WTC11 (cell line): ENCODE data around the gene FGR. TPM values are rescaled to one million over a fixed set of nuclear protein-coding genes. Genes with fewer than 3 reads are reported as not detected.

ENCODE experiments used
- ATAC-seq: fragments of 200-7000 bp; cut with Tn5 transposase; 2 replicates; pipeline ENCODE4 v1.10.0; 2021; ENCODE audit warnings: mild to moderate bottlenecking, moderate library complexity
- CTCF ChIA-PET: fragments of 300-600 bp; sonication (Branson Sonifier 250); formaldehyde crosslinking; loops from one replicate; lab custom pipeline; 2021; ENCODE audit warnings: antibody characterized with exemption; lab: Charles Lee
- POLR2A ChIA-PET: fragments of 350-600 bp; sonication (Branson Sonifier 250); formaldehyde crosslinking; loops from one replicate; lab custom pipeline; 2021; ENCODE audit warnings: antibody characterized with exemption; lab: Charles Lee
- DNase-seq: peaks from one replicate; pipeline ENCODE4 v3.0.0; 2021; ENCODE audit warnings: low spot score
- H3K27ac Mint-ChIP-seq: 2 replicates; pipeline ENCODE4 v1.8.0; 2021; ENCODE audit warnings: mixed read lengths
- H3K27me3 Mint-ChIP-seq: 2 replicates; pipeline ENCODE4 v1.8.0; 2021; ENCODE audit warnings: low read depth, mild to moderate bottlenecking, moderate library complexity, mixed read lengths
- H3K36me3 Mint-ChIP-seq: 2 replicates; pipeline ENCODE4 v1.8.0; 2021; ENCODE audit warnings: mixed read lengths
- H3K4me1 Mint-ChIP-seq: 2 replicates; pipeline ENCODE4 v1.8.0; 2022; ENCODE audit warnings: mixed read lengths
- H3K4me3 Mint-ChIP-seq: 2 replicates; pipeline ENCODE4 v1.8.0; 2021; ENCODE audit warnings: mild to moderate bottlenecking, moderate library complexity, mixed read lengths
- H3K9me3 Mint-ChIP-seq: 2 replicates; pipeline ENCODE4 v1.8.0; 2021; ENCODE audit warnings: mixed read lengths
- AR ChIP-seq: fragments of 250-450 bp; sonication (Bioruptor Pico); IDR thresholded peaks from 2 replicates; pipeline ENCODE4 v1.9.0; 2021; ENCODE audit warnings: mild to moderate bottlenecking
- ARID4B ChIP-seq: sonication (generic); formaldehyde crosslinking; IDR thresholded peaks from 2 replicates; pipeline ENCODE4 v1.8.0; 2023; ENCODE audit warnings: missing genetic modification reagents, mild to moderate bottlenecking, borderline replicate concordance
- ATF1 ChIP-seq: sonication (generic); formaldehyde crosslinking; IDR thresholded peaks from 2 replicates; pipeline ENCODE4 v1.8.1; 2023; ENCODE audit warnings: mild to moderate bottlenecking, moderate library complexity, missing genetic modification reagents
- E2F5 ChIP-seq: sonication (generic); formaldehyde crosslinking; IDR thresholded peaks from 2 replicates; pipeline ENCODE4 v1.8.1; 2022; ENCODE audit warnings: mild to moderate bottlenecking, moderate library complexity, missing genetic modification reagents
- NFATC4 ChIP-seq: fragments of 250-450 bp; sonication (Bioruptor Pico); IDR thresholded peaks from 2 replicates; pipeline ENCODE4 v1.9.0; 2021; ENCODE audit warnings: mild to moderate bottlenecking
- NFE2L1 ChIP-seq: sonication (generic); formaldehyde crosslinking; IDR thresholded peaks from 2 replicates; pipeline ENCODE4 v1.8.1; 2023; ENCODE audit warnings: missing genetic modification reagents
- NFYB ChIP-seq: sonication (generic); formaldehyde crosslinking; conservative IDR thresholded peaks from 2 replicates; pipeline ENCODE4 v1.8.0; 2022; ENCODE audit warnings: low read depth, missing genetic modification reagents
- NR1H2 ChIP-seq: sonication (generic); formaldehyde crosslinking; IDR thresholded peaks from 2 replicates; pipeline ENCODE4 v1.9.0; 2021; ENCODE audit warnings: mild to moderate bottlenecking, moderate library complexity, missing genetic modification reagents
- NR3C1 ChIP-seq: sonication (generic); formaldehyde crosslinking; conservative IDR thresholded peaks from 2 replicates; pipeline ENCODE4 v1.8.1; 2023; ENCODE audit warnings: low read depth, mild to moderate bottlenecking, missing genetic modification reagents
- PRRX2 ChIP-seq: fragments of 250-450 bp; sonication (Bioruptor Pico); IDR thresholded peaks from 2 replicates; pipeline ENCODE4 v1.8.0; 2021; ENCODE audit warnings: mild to moderate bottlenecking
- RELA ChIP-seq: sonication (generic); formaldehyde crosslinking; IDR thresholded peaks from 2 replicates; pipeline ENCODE4 v1.8.1; 2022; ENCODE audit warnings: missing genetic modification reagents, mild to moderate bottlenecking, borderline replicate concordance
- RORB ChIP-seq: fragments of 250-450 bp; sonication (Bioruptor Pico); IDR thresholded peaks from 2 replicates; pipeline ENCODE4 v1.9.0; 2021; ENCODE audit warnings: mild to moderate bottlenecking
- TCF7 ChIP-seq: sonication (generic); formaldehyde crosslinking; IDR thresholded peaks from 2 replicates; pipeline ENCODE4 v1.8.0; 2022; ENCODE audit warnings: mild to moderate bottlenecking, low read depth, missing genetic modification reagents, moderate library complexity
- ZBTB21 ChIP-seq: sonication (generic); formaldehyde crosslinking; IDR thresholded peaks from 2 replicates; pipeline ENCODE4 v1.8.1; 2023; ENCODE audit warnings: mild to moderate bottlenecking, missing genetic modification reagents, borderline replicate concordance
- ZMAT4 ChIP-seq: fragments of 250-450 bp; sonication (Bioruptor Pico); IDR thresholded peaks from 2 replicates; pipeline ENCODE4 v1.9.0; 2021; ENCODE audit warnings: mild to moderate bottlenecking
- ZNF232 ChIP-seq: sonication (generic); formaldehyde crosslinking; IDR thresholded peaks from 2 replicates; pipeline ENCODE4 v1.8.0; 2022; ENCODE audit warnings: mild to moderate bottlenecking, missing genetic modification reagents
- ZNF423 ChIP-seq: fragments of 250-450 bp; sonication (Bioruptor Pico); IDR thresholded peaks from 2 replicates; pipeline ENCODE4 v2.1.2; 2022; ENCODE audit warnings: mild to moderate bottlenecking, moderate library complexity
- ZNF671 ChIP-seq: fragments of 250-450 bp; sonication (Bioruptor Pico); IDR thresholded peaks from 2 replicates; pipeline ENCODE4 v1.8.0; 2021; ENCODE audit warnings: mild to moderate bottlenecking
- total RNA-seq: library from RNA; stranded (reverse); gene quantifications from 3 replicates; pipeline ENCODE4 v1.2.3, GENCODE V29; 2021
- TF ChIP-seq, protein P1 (sequence below): sonication (generic); formaldehyde crosslinking; IDR thresholded peaks from 2 replicates; pipeline ENCODE4 v1.8.0; 2022; ENCODE audit warnings: mild to moderate bottlenecking, missing genetic modification reagents
- TF ChIP-seq, protein P2 (sequence below): sonication (generic); formaldehyde crosslinking; IDR thresholded peaks from 2 replicates; pipeline ENCODE4 v1.8.1; 2023; ENCODE audit warnings: mild to moderate bottlenecking, missing genetic modification reagents, borderline replicate concordance

The FGR gene
- total RNA-seq, 1 experiment from 2014 or later = 0.77 TPM

GRCh38 chr1:27618341-27619082, 16.5 kb downstream of the FGR start:
- ChIA-PET POLR2A (no interaction called here), CTCF (interaction anchor here (1.1 to 16.7 kb wide), 3 partner anchors 25 to 54 kb away, joined by 3 to 367 read pairs (median 7); partner anchors contain the start of gene IFI6)
- Mint-ChIP-seq H3K4me1 (peaks cover 26% of the 10 kb centered on the region), H3K27ac (no peak overlapping the region), H3K4me3 (no peak overlapping the region), H3K36me3 (no peaks in the 10 kb centered on the region), H3K27me3 (peaks cover 15% of the 10 kb centered on the region), H3K9me3 (no peaks in the 10 kb centered on the region)
- DNase-seq (no peak), ATAC-seq (no peak)
- TF ChIP-seq NFE2L1 (CRISPR knock-in tag) = no peak
- TF ChIP-seq PRRX2 (CRISPR knock-in tag) = no peak
- no peak for TF ChIP-seq RELA (CRISPR knock-in tag)
- no peak for TF ChIP-seq ZMAT4 (CRISPR knock-in tag)

DNA sequence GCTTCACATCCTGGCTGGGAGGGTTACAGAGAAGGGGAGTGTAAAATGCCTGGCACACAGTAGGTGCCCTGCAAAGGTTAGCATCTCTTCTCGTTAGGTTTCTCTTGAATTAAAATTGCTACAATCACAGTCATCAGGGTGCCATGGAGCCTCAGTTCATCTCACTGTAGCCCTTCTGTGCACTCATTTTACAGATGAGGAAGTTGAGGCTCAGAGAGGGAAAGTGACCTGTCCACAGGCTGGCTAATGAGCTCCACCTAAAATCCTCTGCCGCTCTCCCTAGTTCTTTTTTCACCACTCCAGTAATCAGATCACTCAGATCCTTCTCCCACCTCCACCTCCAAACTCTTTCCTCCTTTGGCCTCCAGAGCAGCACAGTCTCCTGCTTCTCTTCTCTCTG, 17.6 kb downstream of the FGR start:
- H3K9me3 Mint-ChIP-seq = no peaks in the 10 kb centered on the region
- CTCF ChIA-PET = interaction anchor here (0.9 to 16.7 kb wide), 14 partner anchors 11 to 251 kb away, joined by 3 to 367 read pairs (median 6); partner anchors contain the start of genes CD164L2, IFI6 and MAP3K6
- H3K27ac Mint-ChIP-seq = no peak overlapping the region
- no peak for TF ChIP-seq NR1H2 (CRISPR knock-in tag)
- no peak for TF ChIP-seq ATF1 (CRISPR knock-in tag)
- TF ChIP-seq, protein P1, sequence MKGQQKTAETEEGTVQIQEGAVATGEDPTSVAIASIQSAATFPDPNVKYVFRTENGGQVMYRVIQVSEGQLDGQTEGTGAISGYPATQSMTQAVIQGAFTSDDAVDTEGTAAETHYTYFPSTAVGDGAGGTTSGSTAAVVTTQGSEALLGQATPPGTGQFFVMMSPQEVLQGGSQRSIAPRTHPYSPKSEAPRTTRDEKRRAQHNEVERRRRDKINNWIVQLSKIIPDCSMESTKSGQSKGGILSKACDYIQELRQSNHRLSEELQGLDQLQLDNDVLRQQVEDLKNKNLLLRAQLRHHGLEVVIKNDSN = no peak
- TF ChIP-seq, protein P2, sequence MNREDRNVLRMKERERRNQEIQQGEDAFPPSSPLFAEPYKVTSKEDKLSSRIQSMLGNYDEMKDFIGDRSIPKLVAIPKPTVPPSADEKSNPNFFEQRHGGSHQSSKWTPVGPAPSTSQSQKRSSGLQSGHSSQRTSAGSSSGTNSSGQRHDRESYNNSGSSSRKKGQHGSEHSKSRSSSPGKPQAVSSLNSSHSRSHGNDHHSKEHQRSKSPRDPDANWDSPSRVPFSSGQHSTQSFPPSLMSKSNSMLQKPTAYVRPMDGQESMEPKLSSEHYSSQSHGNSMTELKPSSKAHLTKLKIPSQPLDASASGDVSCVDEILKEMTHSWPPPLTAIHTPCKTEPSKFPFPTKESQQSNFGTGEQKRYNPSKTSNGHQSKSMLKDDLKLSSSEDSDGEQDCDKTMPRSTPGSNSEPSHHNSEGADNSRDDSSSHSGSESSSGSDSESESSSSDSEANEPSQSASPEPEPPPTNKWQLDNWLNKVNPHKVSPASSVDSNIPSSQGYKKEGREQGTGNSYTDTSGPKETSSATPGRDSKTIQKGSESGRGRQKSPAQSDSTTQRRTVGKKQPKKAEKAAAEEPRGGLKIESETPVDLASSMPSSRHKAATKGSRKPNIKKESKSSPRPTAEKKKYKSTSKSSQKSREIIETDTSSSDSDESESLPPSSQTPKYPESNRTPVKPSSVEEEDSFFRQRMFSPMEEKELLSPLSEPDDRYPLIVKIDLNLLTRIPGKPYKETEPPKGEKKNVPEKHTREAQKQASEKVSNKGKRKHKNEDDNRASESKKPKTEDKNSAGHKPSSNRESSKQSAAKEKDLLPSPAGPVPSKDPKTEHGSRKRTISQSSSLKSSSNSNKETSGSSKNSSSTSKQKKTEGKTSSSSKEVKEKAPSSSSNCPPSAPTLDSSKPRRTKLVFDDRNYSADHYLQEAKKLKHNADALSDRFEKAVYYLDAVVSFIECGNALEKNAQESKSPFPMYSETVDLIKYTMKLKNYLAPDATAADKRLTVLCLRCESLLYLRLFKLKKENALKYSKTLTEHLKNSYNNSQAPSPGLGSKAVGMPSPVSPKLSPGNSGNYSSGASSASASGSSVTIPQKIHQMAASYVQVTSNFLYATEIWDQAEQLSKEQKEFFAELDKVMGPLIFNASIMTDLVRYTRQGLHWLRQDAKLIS = no peak
- TF ChIP-seq E2F5 (CRISPR knock-in tag) = no peak
- no peak for TF ChIP-seq NR3C1
- no peak for TF ChIP-seq ZNF423 (CRISPR knock-in tag)
- no peak for TF ChIP-seq ZBTB21 (CRISPR knock-in tag)
- TF ChIP-seq AR (CRISPR knock-in tag) = no peak
- TF ChIP-seq RORB = no peak
- no peak for TF ChIP-seq ZNF671 (CRISPR knock-in tag)
- TF ChIP-seq ZNF232 = no peak
- no peak for TF ChIP-seq ARID4B
- no peak for TF ChIP-seq NFYB (CRISPR knock-in tag)
- no peak for TF ChIP-seq NFATC4 (CRISPR knock-in tag)
- no peak for TF ChIP-seq PRRX2 (CRISPR knock-in tag)
- no peak for TF ChIP-seq TCF7 (CRISPR knock-in tag)
- peaks cover 18% of the 10 kb centered on the region for H3K4me1 Mint-ChIP-seq
- POLR2A ChIA-PET = interaction anchor here (1.2 kb wide), 1 partner anchor 10 kb away, joined by 3 read pairs; no protein-coding TSS in a partner anchor
- H3K36me3 Mint-ChIP-seq = no peaks in the 10 kb centered on the region
- H3K4me3 Mint-ChIP-seq = no peak overlapping the region
- DNase-seq (no peak), ATAC-seq (no peak)
- H3K27me3 Mint-ChIP-seq = peaks cover 15% of the 10 kb centered on the region
